Measurements from ENCODE around the gene MRPL23.

The MRPL23 gene

DNA sequence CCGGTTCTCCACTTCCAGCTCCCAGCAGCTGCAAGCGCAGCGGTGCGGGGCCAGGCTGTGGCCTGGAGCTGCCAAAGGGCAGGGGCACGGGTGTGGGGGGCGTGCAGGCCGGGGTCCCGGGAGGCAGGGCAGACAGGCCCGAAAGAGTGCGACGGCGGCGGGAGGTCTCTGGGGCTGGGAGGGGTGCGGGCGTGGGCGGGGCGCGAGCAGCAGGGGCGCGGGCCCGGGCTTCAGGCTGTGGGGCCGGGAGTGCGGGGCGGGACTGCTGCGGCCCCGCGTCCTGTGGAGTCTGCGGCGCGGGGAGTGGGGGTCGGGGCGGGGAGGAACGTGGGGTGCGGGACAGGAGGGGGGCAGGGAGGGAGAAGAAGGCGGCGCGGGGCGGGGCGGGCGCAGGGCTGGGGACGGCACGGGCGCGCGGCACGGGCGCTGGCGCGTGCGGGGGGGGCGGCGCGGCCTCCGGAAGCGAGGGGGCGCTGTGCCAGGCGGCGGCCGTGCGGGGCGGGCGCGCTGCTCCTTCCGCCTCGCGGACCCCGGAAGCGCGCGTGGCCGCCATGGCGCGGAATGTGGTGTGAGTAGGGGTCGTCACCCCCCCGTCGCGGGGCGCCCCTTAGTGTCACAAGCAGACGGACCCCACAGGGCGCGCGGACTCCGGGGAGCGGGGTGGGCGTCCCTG, at the start of gene MRPL23:
Gene MRPL23 (plus strand): TSS at position 521 of the 673 bp plus-strand sequence. CDS start 31 bp downstream, at position 552.
- DNase-seq (ENCODE audit: low read depth): no peak

DNA sequence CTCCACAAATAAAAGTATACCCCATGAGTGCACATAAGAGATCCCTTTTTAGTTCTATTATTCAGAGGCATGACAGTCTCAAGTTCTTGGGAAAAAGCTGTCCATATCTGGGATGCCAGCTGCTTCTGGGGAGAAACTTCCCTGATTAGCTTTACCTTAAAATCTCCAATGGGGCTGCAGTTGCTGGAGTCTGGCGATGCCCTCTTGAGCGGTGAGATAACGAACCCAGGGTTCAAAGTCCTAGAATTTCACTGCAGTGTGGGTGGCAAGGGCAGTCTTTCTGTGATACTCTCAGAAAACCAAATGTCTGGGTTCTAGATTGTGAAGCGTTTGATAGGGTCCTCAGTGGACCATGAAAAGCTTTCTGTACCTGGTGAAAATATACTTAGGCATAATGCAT, 48.0 kb upstream of the MRPL23 start:
- DNase-seq (ENCODE audit: low read depth): no peak

DNA sequence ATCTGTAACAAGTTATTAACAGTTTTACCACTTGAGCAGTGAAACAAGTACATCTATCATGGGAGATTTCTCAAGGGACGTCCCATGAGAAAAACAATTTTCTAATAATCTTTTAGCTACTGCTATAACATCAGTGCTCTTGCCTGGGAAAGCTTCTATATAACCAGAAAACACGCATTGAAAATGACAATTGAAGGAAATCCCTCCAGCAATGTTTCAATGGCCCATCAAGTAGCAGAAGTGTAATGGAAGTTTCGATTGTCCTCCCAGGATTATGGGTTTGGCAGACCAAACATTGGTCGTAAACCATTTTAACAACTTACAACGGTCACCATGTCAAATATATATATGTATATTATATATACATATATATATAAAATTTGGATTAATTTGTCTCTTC, 47.4 kb upstream of the MRPL23 start:
- no peak for DNase-seq (ENCODE audit: low read depth)

DNA sequence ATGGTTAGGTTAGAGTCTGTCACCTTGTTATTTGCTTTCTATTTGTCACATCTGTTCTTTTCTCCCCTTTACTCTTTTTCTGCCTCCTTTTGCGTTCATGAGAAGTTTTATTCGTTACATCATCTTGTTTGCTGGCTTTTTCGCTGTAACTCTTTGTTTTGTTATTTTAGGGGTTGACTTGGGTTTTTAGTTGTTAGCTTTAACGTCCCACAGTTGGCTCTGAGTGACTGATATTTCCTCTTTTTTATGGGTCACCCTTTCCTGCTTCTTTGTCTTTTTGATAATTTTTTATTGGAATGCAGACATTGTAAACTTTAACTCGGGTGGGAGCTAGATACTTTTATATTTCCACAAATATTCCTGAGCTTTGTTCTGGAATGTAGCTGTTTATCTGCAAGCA, 41.0 kb upstream of the MRPL23 start:
- DNase-seq (ENCODE audit: low read depth): no peak

DNA sequence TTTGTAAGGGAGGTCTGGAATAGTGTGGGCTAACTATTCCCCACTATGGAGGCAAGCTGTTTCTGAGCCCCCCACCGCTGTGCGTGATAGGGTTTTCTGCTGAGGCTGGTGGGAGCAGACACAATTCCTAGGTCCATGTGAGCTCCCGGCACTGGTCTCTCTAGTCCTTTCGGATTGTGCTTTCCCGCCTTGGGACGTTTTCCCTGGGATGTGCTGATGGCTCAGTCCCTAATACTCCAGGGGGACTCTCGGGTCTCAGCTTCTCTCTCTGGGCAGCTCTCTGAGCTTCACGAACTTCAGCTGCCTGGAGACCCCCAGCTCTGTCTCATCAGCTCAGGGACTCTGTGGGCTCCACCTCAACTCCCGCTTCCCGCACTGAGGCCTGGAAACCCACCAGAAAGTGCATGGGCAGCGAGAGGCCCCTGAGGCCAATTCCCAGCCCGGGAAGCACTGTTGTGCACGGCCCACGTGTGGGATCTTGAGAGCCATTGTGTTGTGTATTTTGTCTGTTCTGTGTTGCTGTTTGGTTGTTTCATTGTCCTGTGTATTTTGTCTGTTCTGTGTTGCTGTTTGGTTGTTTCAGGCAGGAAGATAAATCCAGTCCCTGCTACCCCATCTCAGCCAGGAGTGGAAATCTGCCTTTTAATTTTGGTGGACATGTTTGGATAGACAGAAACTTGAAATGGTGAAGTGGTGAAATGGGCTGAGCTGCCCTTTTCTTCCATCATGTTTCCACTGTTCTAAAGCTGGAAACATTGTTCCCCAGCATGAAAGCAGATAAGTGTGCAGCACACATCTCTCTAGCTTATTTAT, 40.3 kb upstream of the MRPL23 start:
- no peak for DNase-seq (ENCODE audit: low read depth)

DNA sequence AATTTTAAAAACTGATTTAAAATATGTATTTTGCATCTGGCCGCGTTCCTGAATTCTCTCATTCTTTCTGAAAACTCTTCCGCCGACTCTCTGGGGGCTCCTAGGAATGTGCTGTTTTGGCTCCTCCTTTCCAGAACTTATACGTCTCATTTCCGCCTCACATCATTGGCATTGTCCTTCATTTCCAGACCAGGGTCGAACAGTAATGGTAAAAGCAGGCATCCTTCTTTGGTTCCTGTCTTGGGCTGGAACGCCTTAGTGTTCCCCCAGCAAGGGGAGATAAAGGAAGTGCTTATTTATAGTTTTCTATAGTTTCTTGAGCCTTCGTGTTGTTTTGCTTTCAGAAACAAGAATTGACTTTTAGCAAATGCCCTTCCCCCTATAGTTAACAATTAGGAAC, 38.5 kb upstream of the MRPL23 start:
- no peak for DNase-seq (ENCODE audit: low read depth)

DNA sequence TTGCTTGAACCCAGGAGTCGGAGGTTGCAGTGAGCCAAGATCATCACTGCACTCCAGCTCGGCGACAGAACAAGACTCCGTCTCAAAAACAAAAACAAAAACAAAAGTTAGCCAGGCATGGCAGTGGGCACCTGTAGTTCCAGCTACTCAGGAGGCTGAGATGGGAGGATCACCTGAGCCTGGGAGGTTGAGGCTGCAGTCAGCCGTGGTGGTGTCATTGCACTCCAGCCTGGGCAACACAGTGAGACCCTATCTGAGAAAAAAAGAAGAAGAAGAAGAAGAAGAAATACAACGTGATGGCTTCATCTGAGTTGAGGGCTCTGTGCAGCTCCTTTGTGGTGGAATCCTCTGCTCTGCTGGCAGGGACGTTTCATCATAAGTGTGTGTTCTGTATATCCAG, 37.6 kb upstream of the MRPL23 start:
- no peak for DNase-seq (ENCODE audit: low read depth)

DNA sequence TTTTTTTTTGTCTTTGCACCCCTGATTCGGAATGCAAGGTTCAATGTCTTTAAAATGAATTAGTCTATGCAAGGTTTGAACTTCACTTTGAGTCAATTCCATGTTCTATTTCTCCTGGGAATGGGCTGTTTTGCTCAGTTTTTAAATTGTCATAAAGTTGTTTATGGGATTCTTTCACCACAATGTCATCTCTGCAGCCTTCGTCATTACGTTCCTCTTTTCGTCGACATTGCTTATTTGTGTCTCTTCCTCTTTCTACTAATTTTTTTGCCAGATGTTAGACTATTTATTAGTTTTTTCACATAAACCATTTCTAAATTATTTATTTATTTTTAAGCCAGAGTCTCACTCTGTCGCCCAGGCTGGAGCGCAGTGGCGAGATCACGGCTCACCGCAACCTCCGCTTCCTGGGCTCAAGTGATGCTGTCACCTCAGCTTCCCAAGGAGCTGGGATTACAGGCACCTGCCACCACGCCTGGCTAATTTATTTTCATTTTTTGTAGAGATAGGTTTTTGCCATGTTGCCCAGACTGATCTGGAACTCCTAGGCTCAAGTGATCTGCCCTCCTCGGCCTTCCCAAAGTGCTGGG, 34.7 kb upstream of the MRPL23 start:
- no peak for DNase-seq (ENCODE audit: low read depth)

DNA sequence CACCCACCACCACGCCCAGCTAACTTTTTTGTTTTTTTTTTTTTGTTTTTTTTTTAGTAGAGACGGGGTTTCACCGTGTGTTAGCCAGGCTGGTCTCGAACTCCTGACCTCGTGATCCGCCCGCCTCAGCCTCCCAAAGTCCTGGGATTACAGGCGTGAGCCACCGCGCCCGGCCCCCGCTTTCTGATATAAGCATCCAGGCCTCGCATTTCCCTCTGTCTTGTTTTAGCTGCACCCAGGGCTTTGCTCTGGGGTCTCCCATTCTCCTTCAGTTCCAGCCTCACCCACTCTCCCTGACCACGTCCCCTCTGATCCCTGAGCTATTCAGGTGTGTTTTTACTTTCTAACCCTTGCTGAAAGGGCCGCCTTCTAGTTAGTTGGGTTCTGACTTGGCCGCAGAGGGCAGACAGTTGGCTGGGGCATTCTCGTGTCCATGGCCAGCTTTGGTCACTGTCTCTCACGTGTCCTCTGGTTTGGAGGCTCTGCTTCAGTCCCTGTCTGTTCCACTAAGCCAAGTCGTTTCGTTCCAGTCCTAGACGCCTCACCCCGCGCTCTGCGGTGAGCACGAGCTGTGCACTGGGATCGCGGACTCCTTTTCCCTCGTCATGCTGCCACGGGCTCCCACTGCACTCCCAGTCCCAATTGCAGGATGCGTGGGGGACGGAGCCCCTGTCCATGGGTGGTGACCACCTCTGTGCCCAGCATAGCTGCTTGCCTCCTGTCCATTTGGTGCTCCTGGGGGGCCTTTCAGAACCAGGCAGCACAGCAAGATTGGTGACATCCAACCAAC, 33.7 kb upstream of the MRPL23 start:
- DNase-seq (ENCODE audit: low read depth): no peak

DNA sequence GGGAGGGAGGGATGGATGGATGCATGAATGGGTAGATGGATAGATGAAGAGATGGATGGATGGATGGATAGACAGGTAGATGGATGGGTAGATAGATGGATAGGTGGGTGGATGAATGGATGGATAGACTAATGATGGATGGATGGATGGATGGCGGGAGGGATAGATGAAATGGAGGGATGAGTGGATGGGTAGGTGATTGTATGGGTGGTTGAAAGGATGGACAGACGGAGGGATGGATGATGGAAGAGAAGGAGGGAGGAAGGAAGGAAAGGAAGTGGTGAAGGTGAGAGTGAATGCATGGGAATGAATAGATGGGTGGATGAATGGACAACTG, 31.4 kb upstream of the MRPL23 start:
- DNase-seq (ENCODE audit: low read depth): no peak

DNA sequence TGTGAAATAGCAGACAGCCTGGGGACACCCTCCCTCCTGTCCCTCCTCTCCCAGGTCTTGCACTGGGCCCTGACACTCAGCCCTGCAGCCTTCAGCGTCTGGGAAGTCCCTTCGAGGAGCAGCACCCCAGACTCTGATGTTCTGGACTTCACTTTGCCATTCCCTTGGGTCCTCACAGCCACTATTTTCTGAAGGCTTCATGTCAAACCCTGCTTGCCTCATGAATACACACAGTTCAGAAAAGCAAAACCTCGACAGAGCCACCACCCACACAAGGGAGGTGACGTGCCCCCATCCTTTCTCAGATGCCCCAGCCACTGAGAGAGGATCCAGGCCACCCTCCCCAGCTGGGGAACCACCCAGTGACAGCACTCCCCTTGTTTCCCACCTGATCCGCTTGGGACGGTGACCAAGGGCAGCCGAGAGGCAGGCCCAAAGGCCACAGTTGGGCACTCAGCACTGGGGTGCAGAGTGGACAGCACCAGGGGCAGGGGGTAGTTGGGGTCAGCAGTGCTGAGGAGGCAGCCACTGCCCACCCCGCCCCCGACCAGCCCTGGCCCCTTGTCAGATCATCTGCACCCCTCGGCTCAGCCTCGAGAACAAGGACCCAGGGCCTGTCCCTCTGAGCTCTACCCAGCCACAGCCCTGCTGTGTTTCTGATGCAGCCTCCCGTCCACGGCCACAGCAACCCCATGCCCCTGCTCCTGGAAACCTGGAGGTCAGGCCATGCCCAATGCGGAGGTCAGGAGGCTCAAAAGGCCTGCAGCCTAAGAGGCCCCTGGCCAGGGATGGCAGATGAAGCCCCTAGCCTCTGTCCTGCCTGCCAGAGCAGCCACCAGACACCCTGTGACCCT, 30.8 kb upstream of the MRPL23 start:
- no peak for DNase-seq (ENCODE audit: low read depth)

DNA sequence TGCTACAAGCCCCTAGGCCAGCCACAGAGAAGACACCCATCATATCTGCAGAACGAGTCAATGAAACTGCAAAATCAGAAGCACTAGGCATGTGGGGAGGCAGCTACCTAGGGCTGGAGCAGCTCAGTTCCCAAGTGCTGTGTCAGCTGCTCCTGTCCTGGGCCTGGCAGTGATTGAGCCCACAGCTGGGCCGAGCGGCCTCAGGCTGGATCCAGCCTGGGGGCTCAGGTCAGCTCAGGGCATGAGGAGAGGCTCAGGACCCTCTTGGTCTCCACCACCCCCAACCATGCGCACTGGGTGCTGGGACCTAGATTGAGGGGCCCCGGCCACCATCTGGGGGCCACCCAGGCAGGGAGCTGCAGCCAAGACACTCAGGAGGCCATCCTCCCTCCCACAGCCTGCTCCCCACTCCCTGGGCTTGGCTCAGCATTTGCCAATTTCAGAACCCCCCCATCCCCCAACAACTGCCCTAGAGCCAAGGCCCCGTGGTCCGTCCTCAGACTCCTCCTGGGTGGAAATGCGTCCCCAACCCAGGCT, 30.1 kb upstream of the MRPL23 start:
- no peak for DNase-seq (ENCODE audit: low read depth)

DNA sequence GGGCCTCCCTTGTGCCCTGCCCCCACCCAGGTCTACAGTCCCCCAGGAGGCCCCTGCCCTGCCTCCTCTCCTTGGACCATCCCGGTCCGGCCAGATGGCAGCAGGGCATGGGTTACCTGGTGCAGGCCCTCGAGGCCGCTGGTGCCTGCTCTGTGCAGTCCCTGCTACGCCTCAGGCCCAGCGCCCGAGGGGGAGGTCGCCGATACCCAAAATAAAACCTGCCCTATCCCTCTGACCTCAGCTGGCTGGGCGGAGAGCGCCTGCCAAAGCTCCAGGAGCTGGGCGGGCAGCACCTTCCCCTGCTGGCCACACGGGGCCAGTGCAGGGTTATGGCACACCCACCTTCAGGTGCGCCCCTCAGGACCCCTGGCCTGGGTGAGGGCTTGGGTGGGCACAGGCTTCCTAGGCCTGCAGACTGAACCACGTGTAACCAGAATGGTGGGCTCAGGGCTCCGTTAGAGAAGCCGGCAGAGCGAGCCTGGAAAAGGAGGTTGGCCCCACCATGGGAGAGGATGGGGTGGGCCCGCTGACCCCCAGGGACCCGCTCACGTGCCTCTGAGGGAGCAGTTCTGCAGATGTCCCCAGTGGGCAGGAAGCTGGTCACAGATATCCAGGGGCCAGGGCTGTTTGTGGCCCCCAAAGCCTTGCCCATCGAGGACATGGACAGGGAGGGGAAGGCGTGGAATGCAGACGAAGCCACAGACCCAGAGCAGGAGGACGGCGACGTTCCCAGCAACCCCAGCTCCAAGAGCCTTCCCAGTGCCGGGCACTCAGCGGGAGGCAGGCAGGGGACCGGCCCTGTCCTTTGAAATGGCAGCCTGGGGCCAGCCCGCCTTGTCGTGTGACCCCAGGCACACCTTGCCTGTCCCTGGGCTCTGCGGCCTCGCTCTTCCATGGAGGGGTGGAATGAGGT, 29.4 kb upstream of the MRPL23 start:
- DNase-seq (ENCODE audit: low read depth): no peak

DNA sequence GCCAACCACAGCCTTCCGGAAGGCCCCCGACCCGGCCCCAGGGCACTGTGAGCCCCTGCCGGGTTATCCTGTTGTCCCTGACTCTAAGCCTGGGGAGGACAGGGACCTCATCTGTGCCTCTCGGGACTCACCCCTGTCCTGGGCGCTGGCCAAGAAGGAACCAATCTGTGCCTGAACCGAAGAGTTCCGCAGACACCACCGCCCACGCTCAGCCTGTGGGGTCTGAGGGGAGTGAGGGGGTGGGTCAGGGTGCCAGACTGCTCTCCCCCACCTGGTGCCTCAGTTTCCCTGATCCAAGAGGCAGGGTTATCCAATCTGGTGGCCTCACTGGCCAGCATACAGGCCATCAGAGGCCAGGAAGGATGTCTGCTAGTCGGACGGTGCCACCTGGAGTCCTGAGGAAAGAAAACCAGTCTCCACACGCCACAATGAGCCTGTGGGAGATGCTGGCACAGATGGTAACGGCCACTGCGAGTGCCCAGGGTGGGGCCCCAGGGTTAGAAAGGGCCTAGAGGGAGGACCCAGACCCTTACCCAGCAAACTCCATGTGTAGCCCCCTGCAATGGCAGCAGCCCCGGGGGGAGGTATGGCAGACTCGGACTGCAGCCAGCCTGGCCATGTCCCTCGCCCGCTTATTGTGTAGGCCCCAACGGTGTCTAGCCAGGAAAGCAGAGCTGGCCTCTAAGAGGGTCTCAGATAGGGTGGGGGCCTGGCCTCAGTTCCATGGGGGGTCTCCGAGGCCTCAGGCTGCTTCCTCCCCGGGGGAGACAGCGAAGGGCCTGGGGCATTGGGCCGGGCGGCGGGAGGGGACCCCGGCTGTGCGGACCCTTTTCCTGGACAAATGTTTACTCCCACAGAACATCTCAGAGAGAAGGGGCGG, 28.5 kb upstream of the MRPL23 start:
- no peak for DNase-seq (ENCODE audit: low read depth)

DNA sequence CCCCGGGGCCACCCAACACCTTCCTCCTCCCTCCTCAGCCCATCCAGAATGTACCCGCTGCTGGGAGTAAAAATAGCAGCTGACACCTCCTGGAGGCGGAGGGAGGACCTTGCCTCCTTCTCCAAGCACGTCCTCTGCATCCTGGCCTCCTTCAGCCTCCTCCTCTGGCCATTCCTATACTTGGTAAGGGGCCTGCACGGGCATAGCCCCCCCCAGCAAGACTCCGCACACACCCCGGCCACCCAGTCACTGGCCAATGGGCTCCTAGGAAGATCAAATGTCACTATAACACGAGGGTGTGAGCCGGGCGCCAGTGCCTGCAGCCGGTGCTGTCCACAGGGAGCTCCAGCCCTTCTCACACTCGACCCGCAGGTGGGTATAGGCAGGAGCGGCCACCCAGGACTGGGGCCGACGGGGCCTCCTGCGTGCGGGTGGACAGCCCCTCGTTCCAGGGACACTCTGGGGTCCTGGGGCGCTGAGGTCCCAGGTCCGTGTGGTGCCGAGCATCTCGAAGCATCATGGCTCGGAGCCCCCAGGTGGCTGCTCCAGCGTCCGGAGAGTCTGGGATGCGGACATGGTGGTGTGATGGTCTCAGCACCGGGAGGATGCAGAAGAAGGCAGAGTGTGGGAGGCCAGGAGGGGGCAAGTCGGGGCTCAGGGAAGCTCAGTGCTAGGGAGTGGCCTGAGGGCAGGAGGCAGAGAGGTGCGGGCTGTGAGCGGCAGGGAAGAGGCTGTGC, 27.6 kb upstream of the MRPL23 start, which contains the start of gene TNNT3:
Gene TNNT3 (plus strand): TSS at position 313 of the 737 bp plus-strand sequence. CDS start 3,172 bp downstream, outside the sequence.
- DNase-seq (ENCODE audit: low read depth): no peak

DNA sequence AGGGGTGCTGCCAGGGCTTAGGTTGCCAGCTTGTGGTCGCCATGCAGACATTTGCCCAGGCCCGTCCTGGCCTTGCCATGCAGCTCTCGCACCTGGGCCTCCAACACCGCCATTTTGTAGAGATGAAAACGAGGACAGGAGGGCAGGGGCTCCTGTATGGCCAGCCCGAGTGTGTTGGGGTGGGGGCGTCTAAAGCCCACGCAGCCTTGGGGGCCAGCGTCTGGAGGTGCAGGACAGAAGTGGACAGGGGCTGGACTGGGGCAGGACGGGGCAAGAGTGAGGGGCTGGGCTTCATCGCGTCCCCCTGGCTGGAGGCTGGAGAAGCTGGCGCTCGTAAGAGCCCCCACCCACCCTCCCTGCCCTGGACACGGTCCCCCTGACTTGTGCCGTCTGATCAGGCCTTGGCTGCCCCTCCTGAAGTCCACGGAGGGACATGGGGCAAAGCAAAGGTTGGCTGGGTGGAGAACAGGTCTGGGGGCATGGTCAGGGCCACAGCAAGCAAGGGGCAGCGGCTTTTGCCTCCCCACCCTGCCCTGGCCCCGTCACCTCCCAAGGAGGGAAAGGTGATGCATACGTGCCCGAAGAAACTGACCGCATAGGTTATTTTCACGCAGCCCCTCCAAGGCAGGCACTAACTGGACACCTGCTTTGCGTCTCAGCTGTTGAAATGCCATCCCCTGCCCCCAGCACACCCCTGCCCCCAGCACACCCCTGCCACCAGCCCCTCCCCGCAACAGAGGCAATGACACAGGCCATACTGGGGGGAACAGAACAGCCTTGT, 26.8 kb upstream of the MRPL23 start:
- no peak for DNase-seq (ENCODE audit: low read depth)

DNA sequence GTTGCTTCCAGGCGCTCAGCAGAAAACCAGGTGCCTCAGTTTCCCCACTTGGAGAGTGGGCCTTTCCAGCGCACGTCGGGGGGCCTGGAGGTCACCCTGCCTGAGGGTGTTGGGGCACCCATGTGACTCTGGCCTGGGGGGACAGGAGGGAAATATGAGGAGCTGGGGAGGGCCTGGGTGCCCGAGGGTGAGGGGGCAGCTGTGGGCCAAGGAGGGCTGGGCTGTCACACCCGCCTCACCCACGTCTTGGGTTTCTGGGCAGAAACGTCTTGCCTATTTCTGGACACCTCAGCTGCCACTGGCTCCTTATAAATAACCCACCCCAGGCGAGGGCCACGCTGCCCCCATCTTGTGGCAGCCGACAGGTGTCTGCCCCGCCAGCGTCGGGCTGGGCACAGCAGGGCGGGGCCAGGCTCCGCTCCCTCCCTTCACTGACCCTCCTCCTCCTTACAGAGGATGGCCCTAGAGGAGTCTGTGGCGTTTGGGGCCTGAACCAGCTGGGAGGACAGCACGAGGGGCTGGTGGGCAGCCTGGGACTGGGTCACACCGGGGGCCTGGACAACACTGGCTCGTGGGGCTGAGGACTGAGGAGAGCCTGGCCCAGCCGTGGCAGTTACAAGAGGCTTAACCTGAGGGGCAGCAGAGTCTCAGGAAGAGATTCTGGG, 26.1 kb upstream of the MRPL23 start:
- DNase-seq (ENCODE audit: low read depth): no peak

Data from EH (cell line).